GM12801 (cell line): ENCODE data around the gene SLC46A3.

Source experiments
- CTCF ChIP-seq: IDR thresholded peaks from one replicate; pipeline ENCODE4 v1.5.1; 2011; ENCODE audit warnings: control low read depth; ENCODE audit not compliant: insufficient read length; ENCODE audit errors: extremely low read depth

The SLC46A3 gene

GRCh38 chr13:28751175-28751960 lies 32.6 kb upstream of the SLC46A3 start:
- no peak for TF ChIP-seq CTCF

- TF ChIP-seq CTCF: no peak
Measured at GRCh38 chr13:28750187-28751045, 31.6 kb upstream of the SLC46A3 start.

- TF ChIP-seq CTCF: no peak
Measured at GRCh38 chr13:28747851-28748250, 29.1 kb upstream of the SLC46A3 start.

- no peak for TF ChIP-seq CTCF
Measured at GRCh38 chr13:28746287-28746612, 27.5 kb upstream of the SLC46A3 start.

GRCh38 chr13:28744656-28745055 lies 25.9 kb upstream of the SLC46A3 start:
- TF ChIP-seq CTCF: no peak

GRCh38 chr13:28744091-28744536 lies 25.3 kb upstream of the SLC46A3 start:
- TF ChIP-seq CTCF: no peak

GRCh38 chr13:28743499-28744083 lies 24.8 kb upstream of the SLC46A3 start:
- no peak for TF ChIP-seq CTCF
